Mesenchymal stem cell (in vitro differentiated cells and primary cell): ENCODE measurements around the gene NDUFV1.

Experiments
- DNase-seq: peaks from one replicate; pipeline ENCODE4 v3.0.0-alpha.2; 2013
- H2AFZ ChIP-seq: one replicate; pipeline ENCODE4 v1.6.1; 2013; ENCODE audit warnings: low read depth, mild to moderate bottlenecking, control low read depth, inconsistent platforms, low read length, moderate library complexity
- H2AK5ac ChIP-seq: 2 replicates; pipeline ENCODE4 v1.6.1; 2013; ENCODE audit warnings: low read length, moderate library complexity, mild to moderate bottlenecking, inconsistent platforms; ENCODE audit not compliant: severe bottlenecking
- H2BK120ac ChIP-seq: one replicate; pipeline ENCODE4 v1.6.1; 2013; ENCODE audit warnings: low read depth, mild to moderate bottlenecking, inconsistent platforms, low read length, moderate library complexity
- H2BK12ac ChIP-seq, 2 experiments: one replicate each; pipeline ENCODE4 v1.6.1; 2013; ENCODE audit warnings: inconsistent platforms in 2 of 2, low read length in 2 of 2, mild to moderate bottlenecking in 2 of 2, moderate library complexity in 2 of 2, control low read depth in 1 of 2
- H2BK15ac ChIP-seq: one replicate; pipeline ENCODE4 v1.6.1; 2013; ENCODE audit warnings: mild to moderate bottlenecking, low read depth, inconsistent platforms; ENCODE audit not compliant: poor library complexity, severe bottlenecking
- H2BK5ac ChIP-seq: 2 replicates; pipeline ENCODE4 v1.6.1; 2013; ENCODE audit warnings: low read depth, mild to moderate bottlenecking, low read length, control low read depth, inconsistent platforms; ENCODE audit not compliant: poor library complexity, severe bottlenecking
- H3K14ac ChIP-seq, 2 experiments: one replicate each; pipeline ENCODE4 v1.6.1; 2013; ENCODE audit warnings: inconsistent platforms in 2 of 2, low read length in 2 of 2, control low read depth in 1 of 2, mild to moderate bottlenecking in 1 of 2, moderate library complexity in 1 of 2
- H3K18ac ChIP-seq, 2 experiments: one replicate each; pipeline ENCODE4 v1.6.1; 2013; ENCODE audit warnings: inconsistent platforms in 2 of 2, low read length in 2 of 2, control low read depth in 1 of 2, low read depth in 1 of 2, mild to moderate bottlenecking in 1 of 2
- H3K23ac ChIP-seq, 2 experiments: one replicate each; pipeline ENCODE4 v1.6.1; 2013; ENCODE audit warnings: inconsistent platforms in 2 of 2, low read length in 2 of 2, mild to moderate bottlenecking in 2 of 2, moderate library complexity in 2 of 2, control low read depth in 1 of 2
- H3K27ac ChIP-seq: 2 replicates; pipeline ENCODE4 v1.5.1; 2013; ENCODE audit warnings: mild to moderate bottlenecking, moderate library complexity, low read length, control low read depth, inconsistent platforms; ENCODE audit not compliant: poor library complexity, severe bottlenecking
- H3K27me3 ChIP-seq, 2 experiments: 2 replicates each; pipeline versions ENCODE4 v1.6.1 to v1.7.0; 2013; ENCODE audit warnings: low read length in 2 of 2, mild to moderate bottlenecking in 2 of 2, moderate library complexity in 2 of 2, control low read depth in 1 of 2, inconsistent platforms in 1 of 2; ENCODE audit not compliant: control insufficient read depth in 1 of 2, insufficient read depth in 1 of 2
- H3K36me3 ChIP-seq, 2 experiments: 2 replicates each; pipeline versions ENCODE4 v1.6.1 to v1.7.0; 2013; ENCODE audit warnings: low read length in 2 of 2, control low read depth in 1 of 2, inconsistent platforms in 1 of 2, low read depth in 1 of 2, mild to moderate bottlenecking in 1 of 2; ENCODE audit not compliant: insufficient read depth in 2 of 2, control insufficient read depth in 1 of 2
- H3K4ac ChIP-seq, 2 experiments: one replicate each; pipeline ENCODE4 v1.6.1; 2013; ENCODE audit warnings: inconsistent platforms in 2 of 2, low read length in 2 of 2, mild to moderate bottlenecking in 2 of 2, moderate library complexity in 2 of 2, control low read depth in 1 of 2, low read depth in 1 of 2
- H3K4me1 ChIP-seq: 2 replicates; pipeline ENCODE4 v1.6.1; 2013; ENCODE audit warnings: low read depth, low read length, control low read depth; ENCODE audit not compliant: control insufficient read depth, insufficient read depth
- H3K4me2 ChIP-seq: 2 replicates; pipeline ENCODE4 v1.6.1; 2013; ENCODE audit warnings: low read length, mild to moderate bottlenecking, inconsistent platforms; ENCODE audit not compliant: poor library complexity, severe bottlenecking
- H3K4me3 ChIP-seq, 2 experiments: 2 replicates each; pipeline versions ENCODE4 v1.5.1 to v1.7.0; 2013; ENCODE audit warnings: low read length in 2 of 2, mild to moderate bottlenecking in 2 of 2, control low read depth in 1 of 2, low read depth in 1 of 2; ENCODE audit not compliant: insufficient read depth in 1 of 2
- H3K79me1 ChIP-seq: replicated peaks from 2 replicates; pipeline ENCODE4 v1.6.1; 2013; ENCODE audit warnings: mild to moderate bottlenecking, control low read depth, low read length, inconsistent platforms; ENCODE audit not compliant: poor library complexity, severe bottlenecking
- H3K9ac ChIP-seq: 2 replicates; pipeline ENCODE4 v1.7.0; 2013; ENCODE audit warnings: mild to moderate bottlenecking, low read length, moderate library complexity
- H3K9me3 ChIP-seq: 2 replicates; pipeline ENCODE4 v1.7.0; 2013; ENCODE audit warnings: mild to moderate bottlenecking, low read length; ENCODE audit not compliant: control insufficient read depth
- H4K8ac ChIP-seq: one replicate; pipeline ENCODE4 v1.6.1; 2013; ENCODE audit warnings: inconsistent platforms, mild to moderate bottlenecking, low read length, moderate library complexity
- H4K91ac ChIP-seq: one replicate; pipeline ENCODE4 v1.6.1; 2013; ENCODE audit warnings: mild to moderate bottlenecking, low read length, inconsistent platforms
- WGBS: methylation state at CpG from one replicate; pipeline ENCODE4 v1.1.7; 2013; ENCODE audit warnings: mixed read lengths; 5-methylcytosine and 5-hydroxymethylcytosine counted together

The NDUFV1 gene

GRCh38 chr11:67613960-67614715 is 7.4 kb downstream of the NDUFV1 start:
- no peak overlapping the region for H3K14ac ChIP-seq
- no peak overlapping the region for H2BK12ac ChIP-seq
- H3K4me3 ChIP-seq: peak overlapping the region in 1 of 2 experiments; percentile 72
- H2BK120ac ChIP-seq: no peak overlapping the region
- no peak overlapping the region for H3K4ac ChIP-seq
- H3K9me3 ChIP-seq: no peaks in the 10 kb centered on the region
- peaks cover 4% of the 10 kb centered on the region for H3K4me1 ChIP-seq
- no peak overlapping the region for H3K18ac ChIP-seq
- peaks cover 16% of the 10 kb centered on the region for H3K79me1 ChIP-seq
- peaks cover 8 to 37% of the 10 kb centered on the region in 2 experiments for H3K27me3 ChIP-seq
- peak overlapping the region; percentile 79 for H3K9ac ChIP-seq
- H4K91ac ChIP-seq: no peak overlapping the region
- H2AK5ac ChIP-seq: no peak overlapping the region
- H3K4me2 ChIP-seq: no peak overlapping the region
- peak; percentile 49 for DNase-seq
- H2BK5ac ChIP-seq: no peak overlapping the region
- peaks cover 39 to 42% of the 10 kb centered on the region in 2 experiments for H3K36me3 ChIP-seq
- no peak overlapping the region for H3K27ac ChIP-seq
- no peak overlapping the region for H3K23ac ChIP-seq
- WGBS: 49% methylated on average over 23 of the region's 23 CpGs
- no peak overlapping the region for H2BK15ac ChIP-seq
- no peak overlapping the region for H2AFZ ChIP-seq
- no peak overlapping the region for H4K8ac ChIP-seq

- no peak overlapping the region for H3K4ac ChIP-seq
- H3K9me3 ChIP-seq: no peaks in the 10 kb centered on the region
- H3K18ac ChIP-seq: no peak overlapping the region
- peak overlapping the region; percentile 79 for H3K9ac ChIP-seq
- no peak overlapping the region for H4K91ac ChIP-seq
- no peak overlapping the region for H2BK5ac ChIP-seq
- H3K4me2 ChIP-seq: no peak overlapping the region
- H3K14ac ChIP-seq: no peak overlapping the region
- H3K4me1 ChIP-seq: peaks cover 4% of the 10 kb centered on the region
- no peak overlapping the region for H2BK15ac ChIP-seq
- WGBS: 92% methylated on average over 18 of the region's 18 CpGs
- H3K27me3 ChIP-seq: peaks cover 8 to 37% of the 10 kb centered on the region in 2 experiments
- H3K36me3 ChIP-seq: peaks cover 30 to 37% of the 10 kb centered on the region in 2 experiments
- H2BK120ac ChIP-seq: no peak overlapping the region
- peaks cover 14% of the 10 kb centered on the region for H3K79me1 ChIP-seq
- H4K8ac ChIP-seq: no peak overlapping the region
- H2BK12ac ChIP-seq: no peak overlapping the region
- H2AK5ac ChIP-seq: no peak overlapping the region
- no peak for DNase-seq
- no peak overlapping the region for H2AFZ ChIP-seq
- H3K27ac ChIP-seq: no peak overlapping the region
- H3K4me3 ChIP-seq: peak overlapping the region in 1 of 2 experiments; percentile 72
- H3K23ac ChIP-seq: no peak overlapping the region
These were observed 8.3 kb downstream of the NDUFV1 start for GRCh38 chr11:67614730-67615714.

- no peak overlapping the region for H2BK5ac ChIP-seq
- no peak overlapping the region for H3K4me3 ChIP-seq
- peaks cover 8 to 37% of the 10 kb centered on the region in 2 experiments for H3K27me3 ChIP-seq
- no peak overlapping the region for H3K4ac ChIP-seq
- H3K4me1 ChIP-seq: peaks cover 2% of the 10 kb centered on the region
- no peak overlapping the region for H2AK5ac ChIP-seq
- no peak overlapping the region for H3K4me2 ChIP-seq
- no peak overlapping the region for H2AFZ ChIP-seq
- no peak for DNase-seq
- no peak overlapping the region for H3K27ac ChIP-seq
- H4K8ac ChIP-seq: no peak overlapping the region
- H2BK15ac ChIP-seq: no peak overlapping the region
- H3K9me3 ChIP-seq: no peaks in the 10 kb centered on the region
- H2BK120ac ChIP-seq: no peak overlapping the region
- H4K91ac ChIP-seq: no peak overlapping the region
- H3K79me1 ChIP-seq: peaks cover 9% of the 10 kb centered on the region
- H3K23ac ChIP-seq: no peak overlapping the region
- WGBS: 69% methylated on average over 21 of the region's 34 CpGs
- no peak overlapping the region for H3K9ac ChIP-seq
- H3K18ac ChIP-seq: no peak overlapping the region
- no peak overlapping the region for H3K14ac ChIP-seq
- peaks cover 22 to 28% of the 10 kb centered on the region in 2 experiments for H3K36me3 ChIP-seq
- H2BK12ac ChIP-seq: no peak overlapping the region
These were observed 9.1 kb downstream of the NDUFV1 start for GRCh38 chr11:67615728-67616430.
